ENCODE data around the gene KLHDC7A.

GRCh38 chr1:18526436-18527275 is 45.9 kb downstream of the KLHDC7A start:
- TF ChIP-seq CTCF (IDR thresholded peaks at IDR 0.05) = no peak
- no peak for TF ChIP-seq POLR2A (IDR thresholded peaks at IDR 0.05)
